GM12864 (cell line): Measurements from ENCODE around the gene FNBP1L.
A peak's percentile ranks its signal among the peaks of the same experiment; 100 is the strongest.

Experiments
- DNase-seq: peaks from one replicate; pipeline ENCODE4 v3.0.0-alpha.2; 2011; ENCODE audit warnings: low read depth
- H3K4me3 ChIP-seq: 2 replicates; pipeline ENCODE4 v1.5.1; 2011; ENCODE audit warnings: mild to moderate bottlenecking, low read depth, low read length, control low read depth
- CTCF ChIP-seq: IDR thresholded peaks from 2 replicates; pipeline ENCODE4 v1.5.1; 2011; ENCODE audit warnings: low read depth, mild to moderate bottlenecking, moderate library complexity, low read length, control low read depth, inconsistent platforms; ENCODE audit errors: missing control alignments

The FNBP1L gene

GRCh38 chr1:93442008-93442666, 5.8 kb upstream of the FNBP1L start:
- no peak overlapping the region for H3K4me3 ChIP-seq
- TF ChIP-seq CTCF = no peak
- DNase-seq = no peak

- no peak overlapping the region for H3K4me3 ChIP-seq
- DNase-seq = no peak
- no peak for TF ChIP-seq CTCF
These were observed 5.2 kb upstream of the FNBP1L start for GRCh38 chr1:93442741-93443140.

GRCh38 chr1:93443454-93443853, 4.5 kb upstream of the FNBP1L start:
- no peak overlapping the region for H3K4me3 ChIP-seq
- no peak for DNase-seq
- TF ChIP-seq CTCF = no peak

- DNase-seq = no peak
- TF ChIP-seq CTCF = no peak
- H3K4me3 ChIP-seq = no peak overlapping the region
These were observed 974 bp upstream of the FNBP1L start for GRCh38 chr1:93446837-93447451.

- H3K4me3 ChIP-seq = peak overlapping the region; percentile 47
- DNase-seq = no peak
- TF ChIP-seq CTCF = no peak
These were observed 519 bp downstream of the FNBP1L start for GRCh38 chr1:93448292-93448982.

- peak overlapping the region; percentile 4; the same call in 1 of the 2 replicates for H3K4me3 ChIP-seq
- no peak for TF ChIP-seq CTCF
- no peak for DNase-seq
These were observed 1.3 kb downstream of the FNBP1L start for GRCh38 chr1:93448983-93449804.
